Measurements from ENCODE around the gene INVS. TPM values are rescaled to one million over a fixed set of nuclear protein-coding genes. Genes with fewer than 3 reads are reported as not detected.

INVS gene
- total and polyA plus RNA-seq, 12 donors: 1.6 to 8.0 (median 5.5) TPM

DNA sequence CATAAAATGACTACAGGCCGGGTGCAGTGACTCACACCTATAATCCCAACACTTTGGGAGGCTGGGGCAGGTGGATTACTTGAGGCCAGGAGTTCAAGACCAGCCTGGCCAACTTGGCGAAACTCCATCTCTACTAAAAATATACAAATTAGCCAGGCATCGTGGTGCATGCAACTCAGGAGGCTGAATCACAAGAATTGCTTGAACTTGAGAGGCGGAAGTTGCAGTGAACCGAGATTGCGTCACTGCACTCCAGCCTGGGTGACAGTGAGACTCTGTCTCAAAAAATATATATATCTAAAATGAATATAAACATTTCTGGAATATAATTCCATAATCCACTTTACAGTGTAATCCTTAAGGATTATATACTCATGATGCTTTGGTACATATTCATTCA is 187.2 kb downstream of the INVS start:
- WGBS, 2 donors: 94 to 95% methylated on average over 6 of the region's 6 CpGs
- Histone ChIP-seq H3K4me3 (no peak overlapping the region), H3K4me1 (no peaks in the 10 kb centered on the region), H3K27me3 (no peaks in the 10 kb centered on the region), H3K27ac (no peak overlapping the region), H3K9me3 (peaks cover 0 to 35% (median 4%) of the 10 kb centered on the region in 11 donors), H3K36me3 (peaks cover 0 to 92% (median 36%) of the 10 kb centered on the region in 9 donors)
- DNase-seq (no peak), ATAC-seq (no peak)
- intact Hi-C loops (cut with DNase I): no loop called here
- TF ChIP-seq CTCF (IDR thresholded peaks at IDR 0.05): no peak

DNA sequence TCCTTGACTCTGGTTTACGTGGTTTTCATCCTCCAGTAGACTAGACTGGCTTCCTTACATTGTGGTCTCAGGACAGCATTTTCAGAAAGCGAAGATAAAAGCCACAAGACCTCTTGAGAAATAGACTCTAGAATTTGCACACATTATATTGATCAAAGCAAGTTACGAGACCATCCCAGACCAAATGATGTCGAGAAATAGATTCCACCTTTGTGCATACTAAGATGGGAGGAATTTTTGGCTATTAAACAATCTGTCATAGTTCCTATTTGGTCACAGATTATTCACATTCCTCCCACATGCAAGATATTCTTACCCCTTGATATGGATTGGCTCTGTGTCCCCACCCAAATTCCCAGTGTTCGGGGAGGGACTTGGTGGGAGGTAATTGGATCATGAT is 188.1 kb downstream of the INVS start:
- Histone ChIP-seq H3K36me3 (peaks cover 0 to 93% (median 40%) of the 10 kb centered on the region in 9 donors), H3K27me3 (no peaks in the 10 kb centered on the region), H3K4me1 (no peaks in the 10 kb centered on the region), H3K9me3 (peaks cover 0 to 35% (median 4%) of the 10 kb centered on the region in 11 donors), H3K27ac (no peak overlapping the region), H3K4me3 (no peak overlapping the region)
- intact Hi-C loops (cut with DNase I): no loop called here
- DNase-seq (no peak), ATAC-seq (no peak)
- 96 to 99% methylated on average over 5 of the region's 5 CpGs for WGBS, 2 donors
- TF ChIP-seq CTCF (IDR thresholded peaks at IDR 0.05): no peak

DNA sequence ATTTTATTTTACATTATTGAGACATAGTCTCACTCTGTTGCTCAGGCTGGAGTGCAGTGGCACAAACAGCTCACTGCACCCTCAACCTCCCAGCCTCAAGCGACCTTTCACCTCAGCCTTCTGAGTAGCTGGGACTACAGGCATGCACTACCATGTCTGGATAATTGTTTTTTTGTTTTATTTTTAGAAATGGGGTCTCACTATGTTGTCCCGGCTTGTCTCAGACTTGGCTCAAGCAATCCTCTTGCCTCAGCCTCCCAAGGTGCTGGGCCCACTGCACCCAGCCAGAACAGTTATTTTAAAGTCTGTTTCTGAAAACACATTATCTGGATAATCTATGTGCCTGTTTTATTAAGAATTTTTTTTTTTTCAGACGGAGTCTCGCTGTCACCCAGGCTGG is 191.7 kb downstream of the INVS start:
- ATAC-seq: no peak
- intact Hi-C loops (cut with DNase I): no loop called here
- Histone ChIP-seq H3K27ac (no peak overlapping the region), H3K27me3 (no peaks in the 10 kb centered on the region), H3K9me3 (peaks cover 0 to 19% (median 4%) of the 10 kb centered on the region in 11 donors), H3K4me3 (no peak overlapping the region), H3K4me1 (no peaks in the 10 kb centered on the region), H3K36me3 (peaks cover 0 to 100% (median 23%) of the 10 kb centered on the region in 9 donors)
- no peak for DNase-seq
- 95 to 98% methylated on average over 4 of the region's 4 CpGs for WGBS, 2 donors
- no peak for TF ChIP-seq CTCF (IDR thresholded peaks at IDR 0.05)

GRCh38 chr9:100292414-100292813 is 193.4 kb downstream of the INVS start:
- peaks cover 0 to 100% (median 27%) of the 10 kb centered on the region in 9 donors for H3K36me3 ChIP-seq
- H3K27ac ChIP-seq: no peak overlapping the region
- peaks cover 0 to 12% (median 3%) of the 10 kb centered on the region in 11 donors for H3K9me3 ChIP-seq
- intact Hi-C loops (cut with DNase I): no loop called here
- H3K4me3 ChIP-seq: no peak overlapping the region
- H3K4me1 ChIP-seq: no peaks in the 10 kb centered on the region
- no peaks in the 10 kb centered on the region for H3K27me3 ChIP-seq
- no peak for TF ChIP-seq CTCF (IDR thresholded peaks at IDR 0.05)
- ATAC-seq: no peak
- WGBS, 2 donors: 95 to 97% methylated on average over 13 of the region's 13 CpGs
- no peak for DNase-seq

Data from heart right ventricle (tissue), 16 donors.